Endometrial microvascular endothelial cells (primary cell): ENCODE measurements around the gene LMF2. TPM values are rescaled to one million over a fixed set of nuclear protein-coding genes. Genes with fewer than 3 reads are reported as not detected.

Experiments used
- in situ Hi-C: cut with HindIII; loops from 2 replicates; pipeline ENCODE4 v1.10.0; 2017; ENCODE audit warnings: low sequenced_read_pairs, low pct_unique_long_range_greater_than_20kb; ENCODE audit errors: inconsistent ontology term
- total RNA-seq: library from RNA; depleted of rRNA; stranded (reverse); fragments of >200 nt; gene quantifications from one replicate; pipeline ENCODE4 v1.2.3, GENCODE V29; 2015; ENCODE audit errors: inconsistent ontology term

The LMF2 gene
- total RNA-seq, 1 donor from 2014 or later = 73.8 TPM

DNA sequence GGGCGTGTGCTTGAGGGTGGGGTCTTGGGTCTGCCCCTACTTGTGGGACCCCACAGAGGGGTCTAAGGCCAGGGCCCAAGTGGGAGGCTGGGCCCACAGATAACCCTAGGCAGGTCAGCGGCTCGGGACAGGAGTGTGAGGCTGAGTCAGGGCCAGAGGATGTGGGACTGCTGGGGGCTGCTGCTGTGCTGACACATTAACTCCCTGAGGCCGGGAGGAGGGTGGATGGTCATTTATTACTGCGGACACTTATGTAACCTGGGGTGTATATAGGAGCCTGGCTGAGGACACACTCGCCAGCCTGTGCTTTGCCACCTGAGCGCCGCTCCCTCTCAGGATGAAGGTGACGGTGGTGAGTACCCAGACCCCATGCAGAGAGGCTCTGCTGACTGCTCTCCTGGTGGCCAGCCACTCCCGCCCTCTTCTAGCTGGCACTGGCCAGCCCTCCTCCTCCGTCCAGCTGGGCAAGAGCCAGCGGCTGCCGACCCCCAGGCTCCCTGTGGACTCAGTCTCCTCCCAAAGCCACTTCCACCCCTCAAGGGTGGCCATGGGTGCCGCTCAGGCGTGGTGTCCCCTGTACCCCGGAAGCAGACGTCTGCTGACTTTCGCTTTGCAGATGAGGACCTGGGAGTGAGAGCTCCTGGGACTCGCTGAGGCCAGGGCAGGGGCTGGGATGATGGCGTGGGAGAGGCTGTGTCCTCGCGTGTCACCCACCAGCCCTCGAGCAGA is 20.8 kb downstream of the LMF2 start, which contains the start of gene MIOX:
MIOX (plus strand) TSS at position 299 of the 729 bp plus-strand sequence; CDS start at position 338, 39 bp downstream.
- in situ Hi-C loops = no loop called here

GRCh38 chr22:50485221-50486131 is 22.0 kb downstream of the LMF2 start:
- in situ Hi-C loops = no loop called here

- in situ Hi-C loops = no loop called here
Observed at GRCh38 chr22:50483977-50484853, 23.3 kb downstream of the LMF2 start.

GRCh38 chr22:50483556-50483955 is 23.9 kb downstream of the LMF2 start:
- in situ Hi-C loops = no loop called here

DNA sequence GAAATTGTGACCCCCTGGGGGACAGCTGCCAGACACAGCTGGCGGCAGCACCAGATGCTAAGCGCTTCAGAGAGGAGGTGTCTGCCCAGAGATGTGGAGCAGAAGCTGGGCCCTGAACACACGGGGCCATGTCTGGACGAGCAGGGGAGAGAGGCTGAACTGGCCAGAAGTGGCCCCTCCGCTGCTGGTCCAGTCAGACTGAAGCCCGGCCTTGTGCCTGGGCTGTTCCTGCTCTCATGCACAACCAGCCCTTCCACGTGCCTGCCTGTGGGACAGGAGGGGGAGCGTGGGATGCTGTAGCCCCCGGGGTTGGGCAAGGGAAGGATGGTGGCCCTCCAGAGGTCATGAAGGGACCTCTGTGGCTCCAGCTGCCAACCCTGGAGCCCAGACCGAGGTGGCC is 24.4 kb downstream of the LMF2 start:
- in situ Hi-C loops = no loop called here

GRCh38 chr22:50482107-50483074 is 25.1 kb downstream of the LMF2 start:
- in situ Hi-C loops = no loop called here

GRCh38 chr22:50481440-50482106 is 25.9 kb downstream of the LMF2 start, which contains the start of gene ADM2:
Gene ADM2 (plus strand): TSS chr22:50481543. CDS start chr22:50481848, 305 bp downstream.
- in situ Hi-C loops = no loop called here

DNA sequence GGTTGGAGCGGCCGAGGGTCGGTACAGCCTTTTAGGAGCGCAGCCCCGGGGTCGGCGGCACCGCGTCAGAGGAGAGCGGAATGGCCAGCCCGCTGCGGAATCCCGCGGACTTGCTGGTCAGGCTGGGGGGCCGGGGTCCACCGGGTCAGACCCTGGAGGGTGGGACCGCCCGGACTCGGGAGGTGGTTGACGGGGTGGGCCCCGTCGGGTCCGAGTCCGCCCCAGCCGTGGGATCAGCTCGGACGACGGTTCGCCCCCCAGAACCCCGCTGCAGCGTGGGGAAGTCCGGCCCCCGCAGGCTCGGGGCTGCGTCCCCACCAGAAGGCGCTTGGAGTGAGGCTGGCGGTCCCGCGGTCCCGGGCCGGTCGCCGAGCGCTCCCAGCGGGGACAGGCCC is 26.5 kb downstream of the LMF2 start:
- in situ Hi-C loops = no loop called here

- in situ Hi-C loops = no loop called here
Observed at GRCh38 chr22:50479721-50480120, 27.8 kb downstream of the LMF2 start.

DNA sequence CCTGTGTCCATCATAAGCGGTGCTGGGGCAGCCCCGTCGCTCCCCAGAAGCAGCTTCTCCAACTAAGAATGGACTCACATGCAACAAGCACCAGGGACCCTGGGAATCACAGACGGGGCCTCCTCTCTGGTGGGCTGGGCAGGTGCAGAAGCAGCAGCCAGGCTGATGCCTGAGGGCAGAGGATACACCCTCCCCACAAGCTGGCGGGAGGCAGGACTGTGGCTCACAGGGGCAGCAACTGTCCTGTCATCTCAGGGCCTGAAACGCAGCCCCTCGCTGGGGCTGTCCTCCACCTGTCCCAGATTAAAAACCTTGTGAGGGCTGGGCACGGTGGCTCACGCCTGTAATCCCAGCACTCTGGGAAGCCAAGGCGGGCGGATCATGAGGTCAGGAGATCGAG is 29.6 kb downstream of the LMF2 start:
- in situ Hi-C loops = no loop called here

DNA sequence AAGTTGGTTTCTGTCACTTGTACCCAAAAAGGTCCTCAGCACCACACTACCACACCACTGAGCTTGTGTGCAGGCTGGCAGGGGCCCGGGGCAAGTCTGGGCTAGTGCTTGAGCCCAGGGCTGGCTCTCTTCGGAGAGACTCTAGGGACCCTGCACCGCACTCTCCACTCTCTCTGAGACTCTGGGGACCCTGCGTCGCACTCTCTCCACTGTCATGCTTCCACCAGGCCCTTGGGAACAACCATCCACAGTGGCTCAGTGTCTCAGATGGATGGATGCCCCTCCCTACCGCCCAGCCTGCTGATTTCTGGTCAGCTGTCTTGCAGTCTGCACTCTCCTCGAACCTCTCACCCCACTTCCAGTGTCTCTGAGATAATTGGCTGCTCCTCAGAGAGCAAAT is 30.6 kb downstream of the LMF2 start:
- in situ Hi-C loops = no loop called here

- in situ Hi-C loops = no loop called here
Observed at GRCh38 chr22:50475652-50476002, 31.9 kb downstream of the LMF2 start.

DNA sequence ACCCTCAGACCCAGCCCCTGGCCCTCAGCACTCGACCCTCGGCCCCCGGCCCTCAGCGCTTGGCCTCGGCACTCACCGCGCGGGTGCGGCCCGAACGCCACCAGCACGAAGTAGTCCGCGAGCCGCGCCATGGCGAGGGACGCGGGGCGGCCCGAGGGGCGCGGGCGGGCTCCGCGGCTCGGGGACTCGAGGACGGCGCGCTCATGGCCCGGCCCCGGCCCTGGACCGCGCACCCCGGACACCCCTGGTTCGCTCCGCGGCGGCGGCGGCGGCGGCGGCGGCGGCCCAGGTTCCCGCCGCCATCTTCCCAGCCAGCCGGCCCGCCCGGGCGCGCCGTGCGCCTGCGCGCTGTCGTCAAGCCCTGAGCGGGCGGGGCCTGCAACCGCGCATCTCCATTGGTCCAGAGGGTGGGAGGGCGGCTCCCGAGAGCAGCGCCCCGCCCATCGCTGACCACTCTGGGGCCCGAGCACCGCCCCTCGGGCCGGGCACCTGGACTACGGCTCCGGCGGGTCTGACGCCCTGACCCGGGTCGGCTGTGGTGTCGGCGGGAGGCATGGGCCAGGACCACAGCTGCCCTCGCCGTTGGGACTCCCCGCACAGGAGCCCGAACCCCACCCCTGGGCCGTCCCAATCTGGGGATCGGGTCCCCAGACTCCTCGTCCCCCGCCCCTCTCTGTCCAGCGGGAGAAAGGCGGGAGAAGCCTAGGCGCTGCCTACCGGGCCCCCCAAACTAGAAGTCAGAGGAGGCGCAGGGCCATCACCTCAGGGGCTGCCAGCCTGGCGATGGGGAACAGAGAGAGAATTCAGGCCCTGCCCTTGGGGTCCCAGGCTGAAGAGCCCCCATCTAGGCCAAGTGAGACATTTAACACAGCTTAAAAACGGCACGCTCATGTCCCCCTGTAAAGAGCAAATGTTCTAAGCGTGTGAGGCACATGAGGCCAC is 32.5 kb downstream of the LMF2 start, which contains the start of gene SBF1:
SBF1 (minus strand) TSS at position 326 of the 942 bp plus-strand sequence; CDS start at position 131, 195 bp downstream.
- in situ Hi-C loops = no loop called here

GRCh38 chr22:50473855-50474671 is 33.4 kb downstream of the LMF2 start:
- in situ Hi-C loops = no loop called here

DNA sequence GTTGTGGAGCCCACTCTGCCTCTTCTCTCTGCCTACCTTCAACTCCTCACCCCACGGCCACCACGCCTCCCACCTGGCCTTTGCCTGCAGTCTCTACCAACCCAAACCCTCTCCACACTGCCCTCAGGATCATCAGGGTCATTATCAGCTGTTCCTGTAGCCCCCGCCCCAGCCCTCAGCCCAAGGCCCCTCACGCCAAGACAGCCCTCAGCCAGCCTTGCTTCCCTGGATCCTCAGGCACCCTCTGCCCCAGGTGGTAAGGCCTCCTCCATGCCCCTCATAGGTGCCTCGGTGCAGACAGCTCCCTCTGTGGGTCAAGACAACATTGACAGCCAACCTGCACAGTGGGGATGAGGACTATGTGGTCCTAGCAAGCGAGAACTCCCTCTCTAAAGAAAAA is 34.4 kb downstream of the LMF2 start:
- in situ Hi-C loops = no loop called here

GRCh38 chr22:50471962-50472361 is 35.5 kb downstream of the LMF2 start:
- in situ Hi-C loops = no loop called here
